Prostate gland (tissue), 2 donors: ENCODE measurements around the gene KCNN3. TPM values are rescaled to one million over a fixed set of nuclear protein-coding genes. Genes with fewer than 3 reads are reported as not detected.

ENCODE experiments used
- DNase-seq: peaks from one replicate; pipeline ENCODE4 v3.0.0-alpha.2; 2019; ENCODE audit warnings: low spot score
- H3K27ac ChIP-seq, 2 donors: fragments of 200-600 bp; sonication (generic); 2 replicates each; pipeline ENCODE4 v1.5.1; 2017 to 2019
- H3K27me3 ChIP-seq: fragments of 200-600 bp; sonication (generic); replicated peaks from 2 replicates; pipeline ENCODE4 v1.5.1; 2019; ENCODE audit not compliant: insufficient read depth
- H3K36me3 ChIP-seq, 2 donors: fragments of 200-600 bp; sonication (generic); 1 replicate in 1 of 2; 2 replicates in 1 of 2; pipeline versions ENCODE4 v1.5.1 to v1.8.1; 2017 to 2019
- H3K4me1 ChIP-seq: fragments of 200-600 bp; sonication (generic); replicated peaks from 2 replicates; pipeline ENCODE4 v1.5.1; 2019
- H3K4me3 ChIP-seq, 2 donors: fragments of 200-600 bp; sonication (generic); 2 replicates each; pipeline ENCODE4 v1.5.1; 2017 to 2019
- H3K9me3 ChIP-seq: fragments of 200-600 bp; sonication (generic); 2 replicates; pipeline ENCODE4 v1.5.1; 2017
- CTCF ChIP-seq, 4 experiments: fragments of 200-600 bp in 2 of 4; fragments of 450-650 bp in 2 of 4; sonication (generic) in 2 of 4; IDR thresholded peaks; 1 replicate in 3 of 4; 2 replicates in 1 of 4; pipeline ENCODE4 v1.5.1; 2016 to 2019; ENCODE audit warnings: antibody characterized with exemption in 4 of 4, mild to moderate bottlenecking in 2 of 4, moderate library complexity in 2 of 4
- POLR2A ChIP-seq: fragments of 450-650 bp; IDR thresholded peaks from one replicate; pipeline ENCODE4 v1.6.1; 2016; ENCODE audit warnings: antibody characterized with exemption, mild to moderate bottlenecking
- POLR2AphosphoS5 ChIP-seq: sonication (generic); formaldehyde crosslinking; IDR thresholded peaks from one replicate; pipeline ENCODE4 v1.6.1; 2017; ENCODE audit warnings: antibody characterized with exemption
- WGBS: methylation state at CpG from one replicate; pipeline ENCODE4 v1.1.5; 2018; 5-methylcytosine and 5-hydroxymethylcytosine counted together
- intact Hi-C: fragments of 100-400 bp; cut with DNase I; formaldehyde crosslinking; loops from one replicate; pipeline ENCODE4 v1.14.2; 2022
- total RNA-seq, 2 donors: library from RNA; depleted of rRNA; stranded (reverse); fragments of >200 nt; gene quantifications; one replicate each; pipeline ENCODE4 v1.1.0, GENCODE V29; 2016

Gene KCNN3
- total RNA-seq, 2 donors from 2014 or later: 1.2 to 3.0 TPM

GRCh38 chr1:154829062-154829461 is 41.0 kb downstream of the KCNN3 start:
- H3K9me3 ChIP-seq: no peaks in the 10 kb centered on the region
- DNase-seq: no peak
- no peaks in the 10 kb centered on the region for H3K27me3 ChIP-seq
- H3K27ac ChIP-seq: no peak overlapping the region
- H3K4me3 ChIP-seq: no peak overlapping the region
- no peaks in the 10 kb centered on the region for H3K4me1 ChIP-seq
- no peak for TF ChIP-seq POLR2AphosphoS5
- TF ChIP-seq CTCF (IDR thresholded peaks at IDR 0.05): no peak
- no peak for TF ChIP-seq POLR2A
- intact Hi-C loops: no loop called here
- 96% methylated on average over 5 of the region's 5 CpGs for WGBS
- H3K36me3 ChIP-seq: no peaks in the 10 kb centered on the region

- Histone ChIP-seq H3K4me3 (no peak overlapping the region), H3K27me3 (no peaks in the 10 kb centered on the region), H3K36me3 (no peaks in the 10 kb centered on the region), H3K9me3 (no peaks in the 10 kb centered on the region), H3K4me1 (no peaks in the 10 kb centered on the region), H3K27ac (no peak overlapping the region)
- intact Hi-C loops: loop anchor here (5.0 kb wide), 1 partner anchor 77 kb away; no protein-coding TSS in a partner anchor
- WGBS: 82% methylated on average over 5 of the region's 5 CpGs
- DNase-seq: no peak
- TF ChIP-seq POLR2A: no peak
- no peak for TF ChIP-seq CTCF (IDR thresholded peaks at IDR 0.05)
Observed at GRCh38 chr1:154824179-154825000, 45.7 kb downstream of the KCNN3 start.

- H3K4me1 ChIP-seq: no peaks in the 10 kb centered on the region
Observed at GRCh38 chr1:154822717-154823116, 47.4 kb downstream of the KCNN3 start.

GRCh38 chr1:154822233-154822632 is 47.8 kb downstream of the KCNN3 start:
- no peaks in the 10 kb centered on the region for H3K9me3 ChIP-seq
- 71% methylated on average over 10 of the region's 10 CpGs for WGBS
- H3K4me3 ChIP-seq: no peak overlapping the region
- H3K36me3 ChIP-seq: no peaks in the 10 kb centered on the region
- TF ChIP-seq POLR2A: no peak
- no peak for TF ChIP-seq CTCF (IDR thresholded peaks at IDR 0.05)
- no peak for TF ChIP-seq POLR2AphosphoS5
- H3K4me1 ChIP-seq: no peaks in the 10 kb centered on the region
- intact Hi-C loops: loop anchor here (5.0 kb wide), 1 partner anchor 75 kb away; no protein-coding TSS in a partner anchor
- H3K27ac ChIP-seq: no peak overlapping the region
- no peak for DNase-seq
- no peaks in the 10 kb centered on the region for H3K27me3 ChIP-seq

More at GRCh38 chr1:154822717-154823116, 47.4 kb downstream of the KCNN3 start:
- Histone ChIP-seq H3K9me3 (no peaks in the 10 kb centered on the region), H3K27me3 (no peaks in the 10 kb centered on the region), H3K27ac (no peak overlapping the region), H3K36me3 (no peaks in the 10 kb centered on the region), H3K4me3 (no peak overlapping the region)
- TF ChIP-seq POLR2A (no peak), CTCF (IDR thresholded peaks at IDR 0.05) (no peak), POLR2AphosphoS5 (no peak)
- no peak for DNase-seq
- intact Hi-C loops: loop anchor here (5.0 kb wide), 1 partner anchor 75 kb away; no protein-coding TSS in a partner anchor
- WGBS: 85% methylated on average over 6 of the region's 6 CpGs

- no peak for DNase-seq
- no peak overlapping the region for H3K4me3 ChIP-seq
- H3K27ac ChIP-seq: no peak overlapping the region
- no peaks in the 10 kb centered on the region for H3K27me3 ChIP-seq
- no peaks in the 10 kb centered on the region for H3K9me3 ChIP-seq
- WGBS: 76% methylated on average over 7 of the region's 7 CpGs
- no peaks in the 10 kb centered on the region for H3K4me1 ChIP-seq
- intact Hi-C loops: loop anchor here (5.0 kb wide), 1 partner anchor 74 kb away; no protein-coding TSS in a partner anchor
- H3K36me3 ChIP-seq: no peaks in the 10 kb centered on the region
- no peak for TF ChIP-seq CTCF (IDR thresholded peaks at IDR 0.05)
- TF ChIP-seq POLR2AphosphoS5: no peak
- no peak for TF ChIP-seq POLR2A
Observed at GRCh38 chr1:154821083-154821482, 49.0 kb downstream of the KCNN3 start.
